ENCODE measurements around the gene TBCE. TPM values are rescaled to one million over a fixed set of nuclear protein-coding genes. Genes with fewer than 3 reads are reported as not detected.

Gene TBCE
- total and polyA plus RNA-seq, 9 of the 15 experiments (the other 6 are each of a cell fraction or from before 2014, with no cell fraction given), result 52.6 to 92.1 (median 82.1) TPM

- TF ChIP-seq ZNF766 (CRISPR knock-in tag; conservative IDR thresholded peaks at IDR 0.05) (0 out of 2 replicates have a peak, but pooled peaks have one; percentile 3), MTF1 (CRISPR knock-in tag; IDR thresholded peaks at IDR 0.05; ENCODE audit: borderline replicate concordance) (no peak), ZNF780A (CRISPR knock-in tag; IDR thresholded peaks at IDR 0.05) (no peak), SRF (CRISPR knock-in tag; IDR thresholded peaks at IDR 0.05) (no peak), ZMIZ1 (IDR thresholded peaks at IDR 0.05; ENCODE audit: low read depth in 2 of 2, low read length in 2 of 2) (no peak), STAT5A (IDR thresholded peaks at IDR 0.05; ENCODE audit: borderline replicate concordance, low read length) (no peak), ZNF277 (CRISPR knock-in tag; IDR thresholded peaks at IDR 0.05; ENCODE audit: borderline replicate concordance) (no peak), CREB1 (IDR thresholded peaks at IDR 0.05) (no peak), CREB1 (CRISPR knock-in tag; IDR thresholded peaks at IDR 0.05) (no peak), ZHX1 (conservative IDR thresholded peaks at IDR 0.05; ENCODE audit: low read length) (no peak), NFIX (CRISPR knock-in tag; IDR thresholded peaks at IDR 0.05; ENCODE audit: low read depth) (no peak), THRA (IDR thresholded peaks at IDR 0.05) (no peak), NR3C1 (CRISPR knock-in tag; IDR thresholded peaks at IDR 0.05) (no peak), HDGF (IDR thresholded peaks at IDR 0.05) (peak; percentile 69; the same call in 1 of the 2 replicates), ZNF583 (CRISPR knock-in tag; IDR thresholded peaks at IDR 0.05) (no peak)
Observed at GRCh38 chr1:235442788-235443429, 75.7 kb downstream of the TBCE start (continued).
